Sciatic nerve (tissue), 2 donors: Measurements from ENCODE around the gene PMFBP1. TPM values are rescaled to one million over a fixed set of nuclear protein-coding genes. Genes with fewer than 3 reads are reported as not detected.

Source experiments
- ATAC-seq: fragments of 200-7000 bp; cut with Tn5 transposase; one replicate; pipeline ENCODE4 v1.9.1; 2020; ENCODE audit warnings: mild to moderate bottlenecking, moderate library complexity
- DNase-seq: peaks from one replicate; pipeline ENCODE4 v3.0.0-alpha.2; 2020; ENCODE audit warnings: low spot score
- intact Hi-C: fragments of 100-400 bp; cut with DNase I; formaldehyde crosslinking; loops from one replicate; pipeline ENCODE4 v1.14.2; 2022
- total RNA-seq: library from RNA; stranded (reverse); fragmentation: NEBNext Ultra II Directional; extraction: Animal tissue kit (Norgen Biotek cat#: 25700); gene quantifications from one replicate; pipeline ENCODE4 v1.2.1, GENCODE V29; 2021
- donor health status: DM: no; HTN: no; CAD: no.
- donor health status: DM: no; HTN: no; CAD: no.

PMFBP1 gene, protein sequence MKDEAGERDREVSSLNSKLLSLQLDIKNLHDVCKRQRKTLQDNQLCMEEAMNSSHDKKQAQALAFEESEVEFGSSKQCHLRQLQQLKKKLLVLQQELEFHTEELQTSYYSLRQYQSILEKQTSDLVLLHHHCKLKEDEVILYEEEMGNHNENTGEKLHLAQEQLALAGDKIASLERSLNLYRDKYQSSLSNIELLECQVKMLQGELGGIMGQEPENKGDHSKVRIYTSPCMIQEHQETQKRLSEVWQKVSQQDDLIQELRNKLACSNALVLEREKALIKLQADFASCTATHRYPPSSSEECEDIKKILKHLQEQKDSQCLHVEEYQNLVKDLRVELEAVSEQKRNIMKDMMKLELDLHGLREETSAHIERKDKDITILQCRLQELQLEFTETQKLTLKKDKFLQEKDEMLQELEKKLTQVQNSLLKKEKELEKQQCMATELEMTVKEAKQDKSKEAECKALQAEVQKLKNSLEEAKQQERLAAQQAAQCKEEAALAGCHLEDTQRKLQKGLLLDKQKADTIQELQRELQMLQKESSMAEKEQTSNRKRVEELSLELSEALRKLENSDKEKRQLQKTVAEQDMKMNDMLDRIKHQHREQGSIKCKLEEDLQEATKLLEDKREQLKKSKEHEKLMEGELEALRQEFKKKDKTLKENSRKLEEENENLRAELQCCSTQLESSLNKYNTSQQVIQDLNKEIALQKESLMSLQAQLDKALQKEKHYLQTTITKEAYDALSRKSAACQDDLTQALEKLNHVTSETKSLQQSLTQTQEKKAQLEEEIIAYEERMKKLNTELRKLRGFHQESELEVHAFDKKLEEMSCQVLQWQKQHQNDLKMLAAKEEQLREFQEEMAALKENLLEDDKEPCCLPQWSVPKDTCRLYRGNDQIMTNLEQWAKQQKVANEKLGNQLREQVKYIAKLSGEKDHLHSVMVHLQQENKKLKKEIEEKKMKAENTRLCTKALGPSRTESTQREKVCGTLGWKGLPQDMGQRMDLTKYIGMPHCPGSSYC
- total RNA-seq = 0.36 TPM

DNA sequence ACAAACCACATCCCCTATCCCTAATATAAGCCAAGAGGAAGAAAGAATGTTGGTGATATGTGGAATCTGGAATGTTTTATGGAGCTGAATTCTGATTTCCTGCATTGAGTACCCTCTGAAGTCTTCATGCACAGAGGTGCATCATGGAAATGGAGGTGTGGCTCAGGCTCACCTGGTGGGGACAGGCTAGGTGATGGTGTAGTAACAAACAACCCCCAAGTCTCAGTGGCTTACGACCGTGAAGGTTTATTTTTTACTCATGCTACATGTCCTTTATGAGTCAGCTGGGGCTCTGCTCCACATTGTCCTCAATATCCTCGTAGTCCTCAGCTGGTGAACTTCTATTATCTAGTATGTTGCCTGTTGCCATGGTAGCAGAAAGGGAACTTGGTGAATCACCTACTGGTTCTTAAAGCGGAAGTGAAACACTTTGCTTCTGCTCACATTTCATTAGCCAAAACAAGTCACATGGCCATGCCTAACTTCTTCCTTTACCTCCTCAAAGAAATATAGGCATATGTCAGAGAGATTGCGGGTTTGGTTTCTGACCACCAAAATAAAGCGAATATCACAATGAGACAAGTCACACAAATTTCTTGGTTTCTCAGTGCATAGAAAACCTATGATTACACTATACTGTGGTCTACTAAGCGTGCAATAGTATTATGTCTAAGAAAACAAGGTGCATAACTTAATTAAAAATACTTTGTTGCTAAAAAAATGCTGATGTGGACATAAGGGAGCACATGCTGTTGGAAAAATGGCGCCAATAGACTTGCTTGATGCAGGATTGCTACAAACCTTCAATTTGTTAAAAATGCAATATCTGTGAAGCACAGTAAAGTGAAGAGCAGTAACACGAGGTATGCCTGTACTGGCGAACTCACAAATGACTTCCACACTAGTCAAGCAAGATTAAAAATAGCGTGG is at the start of gene PMFBP1:
TSS of gene PMFBP1 (minus strand) at position 51 of the 930 bp plus-strand sequence. CDS start 947 bp downstream, outside the sequence.
- intact Hi-C loops = no loop called here
- DNase-seq (no peak), ATAC-seq (peak; percentile 87)

DNA sequence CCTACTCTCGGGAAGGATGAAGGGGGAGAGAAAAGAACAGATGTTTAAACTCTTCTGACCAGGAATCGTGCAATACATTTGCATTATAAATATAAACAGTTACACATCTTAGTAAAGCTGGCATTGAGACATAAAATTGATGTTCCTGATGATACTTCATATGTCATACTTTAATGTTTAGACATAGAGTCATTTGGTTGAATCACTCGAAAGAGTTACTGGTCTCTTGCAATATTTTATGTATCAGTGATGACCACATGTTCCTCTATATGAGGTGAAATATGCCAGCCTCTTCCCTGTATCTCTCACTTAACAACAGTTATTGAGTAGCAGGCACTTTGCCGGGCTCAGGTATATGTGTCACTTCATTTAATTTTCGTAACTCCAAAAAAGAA is 49.7 kb upstream of the PMFBP1 start:
- intact Hi-C loops = no loop called here
- DNase-seq = no peak

DNA sequence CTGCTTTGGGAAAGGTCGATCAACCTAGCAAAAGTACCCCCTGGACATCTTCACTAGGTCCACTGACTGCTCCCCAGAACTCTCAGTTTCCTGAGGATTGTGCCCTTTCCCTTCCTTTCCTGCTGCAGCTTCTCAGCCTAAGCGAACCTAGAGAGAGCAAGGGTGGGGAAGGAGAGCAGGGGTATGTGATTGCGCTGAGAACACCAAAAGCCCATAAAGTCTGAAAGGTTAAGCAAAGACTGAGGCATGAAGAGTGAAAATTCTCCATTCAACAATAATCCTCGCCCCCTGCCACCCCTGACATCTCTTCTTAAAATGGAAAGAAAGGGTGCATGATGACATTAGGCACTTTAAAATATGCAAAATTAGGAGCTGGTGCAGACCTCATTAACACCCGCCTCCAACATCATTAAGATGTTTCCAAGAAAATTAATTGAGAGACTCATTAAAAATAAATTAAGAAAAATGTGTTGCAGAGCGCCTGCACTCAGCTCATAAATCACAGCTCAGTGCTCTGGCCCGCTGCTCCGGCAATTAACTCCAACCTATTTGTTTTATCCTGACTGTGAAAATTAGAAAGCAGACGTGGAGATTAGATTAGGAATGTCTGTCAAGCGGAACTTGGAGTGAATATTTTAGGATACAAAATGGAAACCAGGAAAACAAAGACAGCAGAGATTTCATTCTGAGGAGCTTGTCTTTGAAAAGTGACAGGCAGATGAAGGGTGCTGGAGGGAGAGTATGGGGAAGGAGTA is 49.1 kb upstream of the PMFBP1 start:
- intact Hi-C loops = no loop called here

More for the DNA sequence above, 49.7 kb upstream of the PMFBP1 start:
- ATAC-seq = no peak

DNA sequence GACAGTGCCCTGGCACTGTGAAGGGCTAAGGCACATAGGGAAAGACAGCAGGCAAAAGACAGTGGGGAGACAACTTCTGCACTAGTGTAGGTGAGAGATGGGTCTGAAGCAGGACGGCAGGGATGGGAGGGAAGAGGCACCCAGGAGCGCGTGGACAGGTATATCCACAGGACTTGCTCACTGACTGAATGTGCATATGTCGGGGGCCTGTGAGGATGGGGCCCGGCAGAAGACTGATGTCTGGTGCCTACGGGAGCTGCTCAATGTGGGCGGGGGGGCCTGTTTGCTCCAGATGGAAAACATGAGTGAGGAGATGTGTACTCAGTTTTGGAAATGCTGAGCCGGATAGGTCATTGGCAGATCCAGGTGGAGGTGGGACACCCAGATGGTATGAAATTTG is 47.3 kb upstream of the PMFBP1 start:
- intact Hi-C loops = no loop called here
- no peak for DNase-seq
- no peak for ATAC-seq

More for the DNA sequence above, 49.1 kb upstream of the PMFBP1 start:
- ATAC-seq (no peak), DNase-seq (no peak)

- ATAC-seq = no peak
- intact Hi-C loops = no loop called here
- no peak for DNase-seq
Observed at GRCh38 chr16:72216767-72217166, 44.8 kb upstream of the PMFBP1 start.

DNA sequence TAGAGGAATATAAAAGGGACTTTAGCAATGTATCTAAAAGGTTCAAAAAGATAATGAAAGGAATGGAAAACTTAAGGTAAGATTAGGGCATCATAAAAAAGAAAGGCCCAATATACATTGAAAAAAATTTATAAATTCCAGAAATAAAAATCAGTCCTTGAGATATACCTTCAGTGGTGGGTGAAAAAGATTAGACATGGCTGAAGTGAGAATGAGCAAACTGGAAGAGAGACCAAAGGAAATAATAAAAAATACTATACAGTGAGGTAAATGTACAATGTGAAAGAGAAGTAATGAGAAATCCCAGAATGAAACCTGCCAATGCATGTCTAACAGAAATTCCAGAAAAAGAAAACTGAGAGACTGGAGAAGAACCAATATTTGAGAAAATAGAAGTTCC is 42.9 kb upstream of the PMFBP1 start:
- DNase-seq (no peak), ATAC-seq (no peak)
- intact Hi-C loops = no loop called here

DNA sequence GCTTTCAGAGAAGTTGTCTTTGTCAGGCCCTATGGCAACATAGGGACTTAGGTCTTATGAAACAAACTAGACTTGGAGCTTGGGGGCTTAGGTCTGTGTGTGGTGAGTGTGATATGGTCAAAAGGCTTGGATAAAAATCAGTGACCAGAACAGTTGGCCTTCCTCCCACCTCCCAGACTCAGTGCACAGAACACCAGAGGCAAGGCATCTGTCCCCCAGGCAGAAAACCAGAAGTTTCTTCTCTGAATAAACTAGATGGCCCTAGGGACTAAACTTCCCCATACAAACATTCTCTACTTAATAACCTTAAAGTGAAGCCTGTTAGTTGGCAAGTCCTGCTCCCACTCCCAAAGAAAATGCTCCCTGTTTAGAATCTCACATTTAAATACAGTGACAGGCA is 39.2 kb upstream of the PMFBP1 start:
- intact Hi-C loops = no loop called here
- ATAC-seq (no peak), DNase-seq (no peak)

DNA sequence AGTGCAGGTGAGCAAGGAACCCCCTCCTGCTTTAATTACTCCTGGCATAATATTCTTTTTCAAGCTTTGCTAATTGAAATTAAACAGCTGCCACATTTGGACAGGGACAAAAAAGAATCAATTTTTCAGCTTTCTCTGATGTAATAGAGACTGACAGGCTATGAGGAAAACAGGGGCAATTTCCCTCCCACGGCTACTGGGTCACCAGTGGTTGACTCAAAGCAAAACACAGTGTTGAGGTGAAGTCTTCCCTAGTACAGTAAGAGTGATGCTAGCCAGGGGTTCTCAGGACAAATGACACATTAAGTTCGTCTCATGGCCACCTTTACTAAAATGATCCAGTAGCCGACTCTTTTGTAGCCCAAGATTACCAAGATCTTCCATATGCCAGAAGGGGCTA is 38.6 kb upstream of the PMFBP1 start:
- intact Hi-C loops = no loop called here
- ATAC-seq (no peak), DNase-seq (no peak)

DNA sequence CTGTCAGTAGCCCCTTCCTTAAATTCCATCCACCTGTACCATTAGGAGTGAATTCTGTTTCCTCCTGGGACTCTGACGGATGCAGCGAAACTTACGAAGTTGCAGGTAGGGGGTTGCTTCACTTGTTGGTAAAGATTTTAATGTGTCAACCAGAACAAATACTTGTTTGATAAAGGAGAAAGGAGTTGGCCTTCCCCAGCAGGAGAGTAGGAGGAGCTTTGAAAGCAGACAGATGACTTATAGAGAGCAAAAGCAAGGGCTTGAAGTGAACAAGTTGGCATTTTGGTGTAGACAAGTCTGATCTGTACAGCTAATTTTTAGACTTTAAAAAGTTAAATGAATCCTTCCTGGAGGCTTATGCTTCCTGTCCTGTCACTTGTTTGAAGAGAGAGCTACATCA is 38.1 kb upstream of the PMFBP1 start:
- intact Hi-C loops = no loop called here
- DNase-seq (no peak), ATAC-seq (no peak)

DNA sequence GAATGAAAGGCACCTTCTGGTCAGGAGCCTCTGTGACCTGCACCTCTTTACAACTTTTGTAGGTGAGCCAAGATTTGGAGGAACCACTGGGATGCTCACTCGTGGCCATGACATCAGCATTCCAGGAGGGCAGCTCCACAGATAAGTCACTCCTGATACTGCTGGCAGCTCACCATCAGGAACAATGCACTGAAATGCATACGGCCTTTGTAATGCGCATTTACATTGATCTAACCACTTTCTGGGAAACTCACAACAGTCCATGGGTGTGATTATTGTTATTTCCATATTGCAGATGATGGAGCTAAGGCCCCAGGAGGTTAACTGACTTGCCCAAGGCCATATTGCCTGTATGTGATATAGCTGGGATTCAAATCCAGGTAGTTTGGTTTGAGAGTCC is 34.3 kb upstream of the PMFBP1 start:
- ATAC-seq (no peak), DNase-seq (no peak)
- intact Hi-C loops = no loop called here

DNA sequence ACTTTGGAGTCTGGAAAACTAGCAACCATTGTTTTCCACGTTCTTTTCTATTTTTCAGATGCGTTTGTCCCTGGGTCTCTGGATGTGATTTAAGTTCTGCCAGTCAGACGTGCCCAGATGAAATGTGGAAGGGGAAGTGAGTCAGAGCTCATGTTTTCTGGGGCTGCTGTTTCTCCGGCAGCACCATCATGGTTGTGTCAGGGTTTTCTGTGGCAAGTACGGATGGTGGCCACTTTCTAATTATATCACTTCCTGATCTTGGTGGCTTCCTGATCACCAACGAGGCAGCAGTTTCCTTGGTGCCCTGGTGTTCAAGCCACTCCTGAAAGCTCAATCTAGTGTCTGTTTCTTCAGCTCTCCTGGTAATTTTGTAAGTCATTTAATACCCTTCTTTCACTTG is 31.4 kb upstream of the PMFBP1 start:
- intact Hi-C loops = no loop called here
- ATAC-seq = peak; percentile 72

DNA sequence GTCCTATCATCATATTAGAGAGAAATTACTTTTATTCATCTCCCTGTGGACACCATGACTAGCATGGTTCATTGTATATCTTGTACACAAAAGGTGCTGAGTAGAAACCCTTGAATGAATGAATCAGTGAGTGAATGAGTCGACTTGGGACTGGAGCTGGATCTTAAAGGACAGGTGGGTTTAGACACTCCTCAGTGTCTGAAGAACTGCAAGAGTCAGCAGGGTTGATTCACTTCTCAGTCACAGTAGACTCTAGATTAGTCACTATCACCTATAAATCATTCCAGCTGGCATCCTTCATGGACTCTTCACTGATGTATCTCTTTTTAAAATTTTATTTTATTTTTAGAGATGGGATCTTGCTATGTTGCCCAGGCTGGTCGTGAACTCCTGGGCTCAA is 30.1 kb upstream of the PMFBP1 start:
- DNase-seq = no peak
- intact Hi-C loops = no loop called here
- no peak for ATAC-seq

More for the DNA sequence above, 31.4 kb upstream of the PMFBP1 start:
- no peak for DNase-seq

- intact Hi-C loops = no loop called here
- ATAC-seq = no peak
- no peak for DNase-seq
Observed at GRCh38 chr16:72201387-72201786, 29.4 kb upstream of the PMFBP1 start.

DNA sequence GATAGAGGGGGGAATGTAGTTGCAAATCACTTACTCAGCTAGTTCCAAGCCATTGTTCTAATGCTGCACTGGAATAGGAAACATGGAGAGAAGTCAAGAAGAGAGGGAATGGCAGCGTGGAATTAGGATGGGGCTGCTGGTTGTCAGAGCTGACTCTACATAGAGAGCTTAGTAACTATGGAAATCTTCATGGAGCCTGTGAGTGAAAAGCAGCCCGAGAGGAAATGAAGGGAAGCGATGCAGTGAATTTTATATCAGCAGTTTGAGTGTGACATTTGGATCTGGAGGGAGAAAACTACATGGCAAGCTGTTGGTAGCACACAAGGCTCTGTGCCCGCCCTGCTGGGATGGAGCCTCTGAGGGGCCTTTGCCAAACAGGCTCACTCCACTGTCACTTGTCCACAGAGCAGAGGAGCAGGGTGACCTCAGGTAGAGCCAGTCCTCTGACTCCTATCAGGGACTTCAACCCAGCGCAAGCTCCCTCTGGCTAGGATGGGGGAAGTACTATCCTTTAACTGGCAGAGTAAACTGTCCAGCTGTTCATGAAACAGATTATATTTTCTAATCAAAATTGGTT is 27.9 kb upstream of the PMFBP1 start:
- no peak for ATAC-seq
- no peak for DNase-seq
- intact Hi-C loops = no loop called here

- ATAC-seq = no peak
- intact Hi-C loops = no loop called here
Observed at GRCh38 chr16:72198771-72199201, 26.8 kb upstream of the PMFBP1 start.

DNA sequence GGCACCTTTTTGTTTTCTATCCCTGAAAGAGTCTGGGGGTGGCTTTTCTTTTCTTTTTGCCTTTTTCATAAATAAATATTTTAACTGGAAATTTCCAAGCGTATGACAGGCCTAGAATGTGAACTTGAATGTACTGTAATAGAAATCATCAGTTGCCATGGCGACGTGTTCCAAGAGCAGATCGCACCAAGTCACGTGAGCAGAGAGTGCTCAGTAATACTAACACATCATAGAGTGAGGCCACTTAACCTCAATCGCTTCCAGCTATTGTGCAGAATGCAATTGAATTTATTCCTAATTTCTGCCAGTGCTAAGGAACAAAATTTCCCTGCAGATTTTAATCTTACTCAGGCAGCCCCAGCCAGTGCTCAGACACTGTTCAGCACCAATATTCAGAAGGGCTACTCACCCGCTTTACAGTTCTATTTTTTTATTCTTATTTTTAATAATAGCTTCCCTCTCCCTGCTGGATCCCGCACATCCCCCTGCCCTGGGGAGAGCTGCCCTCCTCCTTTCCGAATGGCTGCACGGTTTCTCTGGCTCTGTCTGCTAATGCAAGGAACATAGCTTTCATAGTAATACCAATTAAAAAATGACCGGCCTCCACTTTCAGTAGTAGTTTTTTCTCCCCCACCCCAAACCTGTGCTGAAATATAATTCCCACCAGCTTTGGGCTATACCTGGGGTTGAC is 26.2 kb upstream of the PMFBP1 start:
- peak; percentile 91 for ATAC-seq
- intact Hi-C loops = no loop called here
- DNase-seq = peak; percentile 72

More at GRCh38 chr16:72198771-72199201, 26.8 kb upstream of the PMFBP1 start:
- DNase-seq = no peak

- DNase-seq (no peak), ATAC-seq (peak; percentile 4)
- intact Hi-C loops = no loop called here
Observed at GRCh38 chr16:72197545-72197944, 25.6 kb upstream of the PMFBP1 start.
